OCI-LY7 (cell line): ENCODE results near the gene GDF2.

Source experiments
- EZH2phosphoT487 ChIP-seq: fragments of 200-600 bp; sonication (generic); IDR thresholded peaks from 2 replicates; pipeline ENCODE4 v1.6.1; 2018; ENCODE audit warnings: low read depth, borderline replicate concordance, mild to moderate bottlenecking, mixed run types, antibody characterized with exemption, low read length, moderate library complexity, mixed read lengths
- TF ChIP-seq, protein P1 (sequence below): fragments of 200-600 bp; sonication (generic); conservative IDR thresholded peaks from 2 replicates; pipeline ENCODE4 v1.5.1; 2014; ENCODE audit warnings: mild to moderate bottlenecking, antibody characterized with exemption, low read length, moderate library complexity, mixed read lengths

DNA sequence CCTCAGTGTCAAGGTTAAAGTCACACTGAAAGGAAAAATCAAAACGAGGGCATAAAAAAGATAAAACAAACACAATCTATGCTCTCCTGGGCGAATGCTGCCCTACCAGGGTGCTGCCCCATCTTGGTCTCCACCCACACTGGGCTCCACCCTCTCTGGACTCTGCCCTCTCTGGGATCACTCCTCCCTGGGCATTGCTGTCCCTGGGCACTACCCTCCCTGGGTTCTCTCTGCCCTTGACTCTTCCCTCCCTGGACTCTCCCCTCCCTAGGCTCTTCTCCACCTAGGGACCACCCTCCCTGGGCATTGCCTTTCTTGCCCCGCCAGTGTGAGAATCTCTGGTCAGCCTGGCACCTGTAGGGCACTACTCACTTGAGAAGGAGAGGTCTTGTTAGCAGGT lies 8.6 kb downstream of the GDF2 start:
- TF ChIP-seq, protein P1, sequence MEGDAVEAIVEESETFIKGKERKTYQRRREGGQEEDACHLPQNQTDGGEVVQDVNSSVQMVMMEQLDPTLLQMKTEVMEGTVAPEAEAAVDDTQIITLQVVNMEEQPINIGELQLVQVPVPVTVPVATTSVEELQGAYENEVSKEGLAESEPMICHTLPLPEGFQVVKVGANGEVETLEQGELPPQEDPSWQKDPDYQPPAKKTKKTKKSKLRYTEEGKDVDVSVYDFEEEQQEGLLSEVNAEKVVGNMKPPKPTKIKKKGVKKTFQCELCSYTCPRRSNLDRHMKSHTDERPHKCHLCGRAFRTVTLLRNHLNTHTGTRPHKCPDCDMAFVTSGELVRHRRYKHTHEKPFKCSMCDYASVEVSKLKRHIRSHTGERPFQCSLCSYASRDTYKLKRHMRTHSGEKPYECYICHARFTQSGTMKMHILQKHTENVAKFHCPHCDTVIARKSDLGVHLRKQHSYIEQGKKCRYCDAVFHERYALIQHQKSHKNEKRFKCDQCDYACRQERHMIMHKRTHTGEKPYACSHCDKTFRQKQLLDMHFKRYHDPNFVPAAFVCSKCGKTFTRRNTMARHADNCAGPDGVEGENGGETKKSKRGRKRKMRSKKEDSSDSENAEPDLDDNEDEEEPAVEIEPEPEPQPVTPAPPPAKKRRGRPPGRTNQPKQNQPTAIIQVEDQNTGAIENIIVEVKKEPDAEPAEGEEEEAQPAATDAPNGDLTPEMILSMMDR: no peak
- TF ChIP-seq EZH2phosphoT487: no peak
